ENCODE data around the gene ITGB2.
"Not testable (repeated sequence)": the region's sequence is repeated elsewhere in the genome, so short reads cannot be mapped to it uniquely, and the experiment has no call there.

GRCh38 chr21:44928500-44929241 is 8.0 kb upstream of the ITGB2 start:
- TF ChIP-seq CTCF, POLR2A (IDR thresholded peaks at IDR 0.05): not testable (repeated sequence)

Data from lower leg skin (tissue), 3 donors.